AG08395 (cell line): Measurements from ENCODE around the gene FAH.
A peak's percentile ranks its signal among the peaks of the same experiment; 100 is the strongest.
"Not testable (repeated sequence)": the region's sequence is repeated elsewhere in the genome, so short reads cannot be mapped to it uniquely, and the experiment has no call there.

Experiments
- DNase-seq: peaks from one replicate; pipeline ENCODE4 v3.0.0; 2012; ENCODE audit warnings: mixed read lengths, low spot score

The FAH gene

GRCh38 chr15:80152896-80153876 lies at the start of gene FAH:
FAH (plus strand) TSS chr15:80152999; CDS start chr15:80153055, 56 bp downstream.
- DNase-seq, result peak; percentile 19

DNA sequence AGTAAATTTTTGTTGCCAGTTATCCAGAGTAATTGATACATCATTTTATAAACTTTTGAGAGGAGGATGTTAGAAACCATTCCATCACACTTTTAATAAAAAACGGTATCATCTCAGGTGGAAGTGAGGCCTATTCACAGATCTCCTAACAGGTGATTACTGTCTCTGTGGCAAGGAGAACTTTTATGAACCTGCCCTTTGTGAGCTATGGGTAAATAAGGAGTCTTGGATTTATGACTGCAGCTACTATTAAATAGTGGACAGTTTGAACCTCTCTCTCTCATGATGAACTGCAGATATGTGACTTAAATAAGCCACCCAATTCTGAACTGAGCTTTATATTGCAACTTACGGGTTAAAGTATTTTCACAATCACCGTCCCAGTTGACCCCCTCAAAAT lies 47.6 kb upstream of the FAH start:
- no peak for DNase-seq

DNA sequence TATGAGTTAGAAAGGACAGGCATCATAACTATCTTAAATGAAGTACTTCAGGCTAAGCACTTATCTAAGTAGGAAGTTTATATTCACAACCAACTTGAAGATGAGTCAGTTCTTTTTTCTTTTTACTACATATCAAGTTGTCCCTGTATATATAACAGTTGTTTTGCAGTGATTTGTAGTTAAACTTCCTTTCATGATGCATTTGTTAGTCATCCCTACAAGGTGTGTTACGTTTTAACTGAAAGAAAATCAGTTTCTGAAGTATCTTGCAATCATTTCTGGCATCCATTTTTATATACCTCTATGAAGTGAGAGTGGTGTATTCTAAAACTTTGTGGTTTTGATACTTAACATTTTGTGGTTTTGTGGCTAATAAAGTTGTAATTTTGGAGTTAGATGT lies 47.2 kb upstream of the FAH start:
- DNase-seq, result no peak

DNA sequence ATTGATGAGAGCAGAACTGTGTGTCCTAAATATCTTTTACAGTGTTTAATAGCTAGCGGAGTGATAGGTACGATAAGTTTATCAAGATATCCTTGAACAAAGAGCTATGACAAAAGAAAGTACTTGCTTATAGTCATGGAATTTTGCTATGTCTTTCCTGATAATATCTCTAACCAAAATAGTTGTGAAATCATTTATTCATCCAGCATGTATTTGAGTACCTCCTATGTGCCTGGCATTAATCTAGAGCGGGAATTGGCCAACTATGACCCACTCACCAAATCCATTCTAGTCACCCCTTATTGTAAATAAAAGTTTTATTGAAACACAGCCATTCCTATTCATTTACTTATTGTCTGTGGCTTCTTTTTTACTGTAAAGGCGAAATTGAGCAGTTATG lies 46.7 kb upstream of the FAH start:
- no peak for DNase-seq

DNA sequence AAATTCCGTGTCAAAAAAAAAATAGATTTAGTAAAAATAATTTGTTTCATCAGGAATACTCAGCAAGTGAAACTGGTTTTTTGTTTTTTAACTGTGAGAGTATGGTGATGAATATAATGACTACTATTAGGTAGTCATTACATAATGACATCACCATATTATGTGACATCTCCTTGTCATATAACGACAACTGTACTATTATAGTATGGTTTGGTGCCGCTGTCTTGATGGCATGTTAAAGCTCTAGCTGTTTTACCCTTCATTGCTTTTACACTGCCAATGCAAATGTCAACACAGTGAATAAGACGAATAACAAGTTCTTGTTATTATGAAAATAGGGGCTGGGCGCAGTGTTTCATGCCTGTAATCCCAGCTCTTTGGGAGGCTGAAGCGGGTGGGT lies 45.6 kb upstream of the FAH start:
- DNase-seq, result no peak

DNA sequence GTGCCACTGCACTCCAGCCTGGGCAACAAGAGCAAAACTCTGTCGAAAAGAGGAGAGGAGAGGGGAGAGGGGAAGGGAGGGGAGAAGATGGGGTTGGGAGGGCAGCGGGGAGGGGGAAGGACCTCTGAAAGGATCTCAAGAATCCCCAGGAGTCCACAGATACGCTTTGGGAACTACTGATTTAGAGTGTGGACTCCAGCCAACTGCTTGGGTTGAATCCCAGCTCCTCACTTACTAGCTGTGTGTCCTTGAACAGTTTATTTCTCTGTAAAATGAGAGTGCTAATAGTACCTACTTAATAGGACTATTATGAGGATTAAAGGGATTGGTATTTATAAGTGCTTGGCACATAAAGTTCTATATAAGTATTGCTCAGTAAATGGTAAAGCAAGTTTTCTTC lies 45.0 kb upstream of the FAH start:
- no peak for DNase-seq

- DNase-seq, result no peak
These were observed 43.4 kb upstream of the FAH start for GRCh38 chr15:80109388-80109787.

- DNase-seq, result no peak
These were observed 41.9 kb upstream of the FAH start for GRCh38 chr15:80110920-80111319.

GRCh38 chr15:80114114-80114513 lies 38.7 kb upstream of the FAH start:
- no peak for DNase-seq

DNA sequence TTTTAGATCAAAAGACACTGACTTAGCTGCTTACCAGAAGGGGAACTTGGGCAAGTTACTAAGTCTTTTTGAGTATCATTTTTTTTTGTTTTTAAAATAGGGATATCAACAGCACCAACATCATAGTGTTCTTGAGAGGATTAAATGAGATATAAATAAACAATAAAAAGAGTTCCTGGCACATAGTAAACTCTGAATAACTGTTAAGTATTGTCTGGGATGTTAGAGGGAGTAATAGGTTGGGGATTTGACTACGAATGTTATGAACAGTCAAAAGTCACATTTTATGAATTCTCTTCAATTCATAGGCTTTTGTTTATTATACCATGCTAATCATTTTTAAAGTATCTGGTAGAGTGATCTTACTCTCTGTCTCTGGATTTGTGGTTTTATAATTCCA lies 37.8 kb upstream of the FAH start:
- DNase-seq, result no peak

- no peak for DNase-seq
These were observed 33.8 kb upstream of the FAH start for GRCh38 chr15:80118956-80119355.

GRCh38 chr15:80120636-80121035 lies 32.2 kb upstream of the FAH start:
- DNase-seq, result no peak

DNA sequence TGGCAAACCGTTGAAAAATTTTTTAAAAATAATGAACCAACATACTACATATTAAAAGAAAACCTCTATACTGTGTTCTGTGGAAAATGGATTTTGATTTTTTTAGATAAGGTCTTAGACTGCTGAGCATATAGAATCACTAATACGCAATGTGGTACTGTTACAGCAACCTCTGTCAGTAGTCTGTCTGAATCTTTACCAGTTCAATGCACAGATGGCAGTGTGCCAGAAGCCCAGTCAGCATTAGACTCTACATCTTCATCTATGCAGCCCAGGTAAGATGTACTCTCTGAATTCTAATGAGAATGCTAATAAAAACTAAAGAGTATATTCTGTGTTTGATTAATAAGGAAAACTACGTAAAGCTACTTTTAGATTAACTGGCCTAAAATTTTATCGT lies 31.3 kb upstream of the FAH start:
- no peak for DNase-seq

DNA sequence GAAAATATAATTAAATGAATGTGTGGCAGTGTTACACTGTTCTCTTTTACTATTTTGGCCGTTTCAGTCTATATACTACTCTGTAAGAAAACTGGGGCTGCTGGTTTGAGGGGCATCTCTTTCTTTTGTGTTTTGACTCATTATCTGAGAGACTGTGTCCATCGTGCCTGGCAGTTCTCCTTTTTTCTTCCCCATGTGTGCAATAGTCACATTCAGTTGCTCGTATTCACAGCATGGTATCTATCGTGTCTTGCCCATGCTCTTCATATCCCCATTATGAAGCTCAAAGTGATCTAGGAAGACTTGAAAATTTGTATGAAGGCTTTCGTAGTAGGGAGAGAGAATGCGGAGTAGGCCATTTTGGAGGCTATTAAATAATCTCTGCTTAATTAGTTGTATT lies 29.8 kb upstream of the FAH start:
- DNase-seq, result no peak

GRCh38 chr15:80127253-80127652 lies 25.5 kb upstream of the FAH start:
- DNase-seq, result not testable (repeated sequence)

DNA sequence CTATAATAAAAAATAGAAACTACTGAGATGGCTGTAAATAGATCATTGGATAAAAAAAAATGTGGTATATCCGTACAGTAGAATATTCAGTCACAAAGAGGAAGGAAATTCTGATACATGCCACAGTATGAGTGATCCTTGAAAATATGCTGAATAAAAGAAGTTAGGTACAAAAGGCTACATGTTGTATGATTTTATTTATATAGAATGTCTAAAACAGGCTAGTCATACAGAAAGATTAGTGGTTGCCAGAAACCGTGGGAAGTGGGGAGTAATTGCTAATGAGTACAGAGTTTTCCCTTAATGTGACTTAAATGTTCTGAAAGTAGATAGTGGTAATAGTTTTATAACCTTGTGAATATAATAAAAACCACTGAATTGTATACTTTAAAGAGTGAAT lies 24.9 kb upstream of the FAH start:
- no peak for DNase-seq

DNA sequence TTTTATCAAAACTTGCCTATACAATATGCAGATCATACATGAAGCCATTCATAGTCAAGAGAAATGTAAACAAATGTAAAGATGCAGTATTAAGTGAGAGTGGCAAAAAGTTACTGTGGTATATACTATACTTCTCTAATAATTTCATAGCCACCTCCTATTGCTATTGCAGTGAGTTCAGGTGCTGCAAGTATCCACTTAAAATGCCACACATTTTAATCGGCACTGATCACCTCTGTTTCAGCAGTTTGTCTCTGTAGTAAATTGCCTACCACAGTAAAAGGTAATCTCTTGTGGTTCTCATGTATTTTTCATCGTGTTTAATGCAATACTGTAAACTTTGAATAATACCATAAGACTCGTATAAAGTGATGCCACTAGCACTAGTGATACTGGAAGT lies 20.4 kb upstream of the FAH start:
- no peak for DNase-seq

- no peak for DNase-seq
These were observed 15.9 kb upstream of the FAH start for GRCh38 chr15:80136854-80137253.

GRCh38 chr15:80138961-80139360 lies 13.8 kb upstream of the FAH start:
- no peak for DNase-seq

DNA sequence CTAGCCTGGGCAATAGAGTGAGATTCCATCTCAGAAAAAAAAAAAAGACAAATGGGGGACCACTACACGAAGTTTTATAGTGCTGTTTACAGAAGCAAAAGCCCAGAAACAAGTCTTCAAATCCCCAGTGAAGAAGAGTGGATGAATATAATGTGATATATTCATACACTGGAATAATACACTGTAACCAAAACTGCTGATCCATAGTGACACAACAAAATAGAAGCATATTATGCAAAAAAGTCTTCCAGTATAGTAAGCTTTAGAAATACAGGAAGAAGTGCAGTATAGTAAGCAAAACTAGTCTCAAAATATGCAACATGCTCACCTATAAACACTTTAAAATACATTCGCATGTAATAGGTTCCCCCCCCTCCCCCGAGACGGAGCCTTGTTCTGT lies 11.9 kb upstream of the FAH start:
- DNase-seq, result no peak

DNA sequence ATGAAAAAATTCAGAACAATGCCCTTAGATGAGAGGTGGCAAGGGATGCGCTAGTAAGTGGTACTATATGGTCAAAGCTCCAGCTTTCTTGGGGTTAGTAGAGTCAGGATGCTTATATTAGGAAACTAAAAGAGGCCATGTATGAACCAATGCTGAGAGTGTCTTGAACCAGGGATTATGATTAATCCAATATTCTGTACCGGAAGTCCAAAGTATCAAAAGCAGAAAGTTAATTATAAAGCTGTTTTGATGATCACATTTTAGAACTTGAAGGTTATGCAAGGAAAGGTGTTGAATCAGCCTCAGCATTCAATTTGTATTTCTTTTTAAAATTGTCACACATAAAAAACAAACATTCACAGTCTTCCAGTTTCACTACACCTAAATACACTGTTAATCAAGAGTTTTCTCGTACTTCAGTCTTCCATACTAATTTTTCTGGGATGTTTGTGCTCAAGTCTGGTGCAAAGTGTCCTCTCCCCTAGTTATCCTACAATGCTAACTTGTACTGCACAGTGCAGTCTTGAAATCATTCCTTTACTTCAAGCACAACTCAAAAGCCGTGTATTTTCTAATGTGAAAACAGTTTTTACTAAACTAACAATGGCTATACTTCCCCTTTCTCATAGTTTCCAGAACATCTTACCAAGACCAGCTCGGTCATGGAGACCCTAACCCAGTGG lies 10.7 kb upstream of the FAH start:
- DNase-seq, result no peak

DNA sequence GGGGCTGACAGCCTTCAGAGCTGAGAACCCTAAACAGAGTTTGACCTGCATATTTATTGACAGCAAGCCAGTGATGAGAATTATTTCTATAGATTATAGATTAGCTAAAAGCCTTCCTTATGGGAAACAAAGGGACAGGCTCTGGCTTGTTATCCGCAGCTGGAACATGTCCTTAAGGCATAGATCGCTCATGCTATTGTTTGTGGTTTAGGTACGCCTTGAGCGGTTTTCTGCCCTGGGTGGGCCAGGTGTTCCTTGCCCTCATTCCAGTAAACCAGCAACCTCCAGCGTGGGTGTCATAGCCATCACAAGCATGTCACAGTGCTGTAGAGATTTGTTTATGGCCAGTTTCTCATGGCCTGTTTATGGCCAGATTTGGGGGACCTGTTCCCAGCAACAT lies 10.2 kb upstream of the FAH start:
- no peak for DNase-seq

- no peak for DNase-seq
These were observed 1.7 kb upstream of the FAH start for GRCh38 chr15:80151148-80151547.
